Erythroblast (primary cell): Measurements from ENCODE around the gene ALDH3B1.

Source experiments
- GATA1 ChIP-seq: IDR thresholded peaks from 2 replicates; pipeline ENCODE4 v1.6.1; 2011; ENCODE audit warnings: low read depth, mild to moderate bottlenecking, control low read depth, low read length, moderate library complexity
- POLR2A ChIP-seq: IDR thresholded peaks from 2 replicates; pipeline ENCODE4 v1.6.1; 2011; ENCODE audit warnings: mild to moderate bottlenecking, low read length

GRCh38 chr11:67996622-67997474 lies 13.3 kb upstream of the ALDH3B1 start:
- TF ChIP-seq POLR2A (no peak), GATA1 (no peak)
